Activated CD4-positive, alpha-beta T cell treated with anti-CD3 and anti-CD28 coated beads, Interleukin-2, amount 10 ng/mL, durations not matched to agents 24 days and 14 days (primary cell): ENCODE data around the gene SPACA4. TPM values are rescaled to one million over a fixed set of nuclear protein-coding genes. Genes with fewer than 3 reads are reported as not detected.

Experiments used
- DNase-seq: peaks from one replicate; pipeline ENCODE4 v3.0.0; 2022
- H3K27ac Mint-ChIP-seq: one replicate; pipeline ENCODE4 v1.8.0; 2022; ENCODE audit warnings: mild to moderate bottlenecking, mixed read lengths
- H3K27me3 Mint-ChIP-seq: one replicate; pipeline ENCODE4 v1.8.0; 2022; ENCODE audit warnings: mixed read lengths
- H3K36me3 Mint-ChIP-seq: one replicate; pipeline ENCODE4 v1.8.0; 2022; ENCODE audit warnings: low read depth, mild to moderate bottlenecking, mixed read lengths
- H3K4me1 Mint-ChIP-seq: one replicate; pipeline ENCODE4 v1.8.0; 2021; ENCODE audit warnings: mixed read lengths
- H3K4me3 Mint-ChIP-seq: one replicate; pipeline ENCODE4 v1.8.0; 2022; ENCODE audit warnings: mild to moderate bottlenecking, moderate library complexity, mixed read lengths
- H3K9me3 Mint-ChIP-seq: one replicate; pipeline ENCODE4 v1.8.0; 2021; ENCODE audit warnings: mixed read lengths
- intact Hi-C: fragments of 100-400 bp; cut with micrococcal nuclease; formaldehyde crosslinking; loops from one replicate; pipeline ENCODE4 v1.15.1; 2023
- total RNA-seq: library from RNA; stranded (reverse); gene quantifications from 2 replicates; pipeline ENCODE4 v1.2.3, GENCODE V29; 2022

SPACA4 gene
- total RNA-seq, 1 donor from 2014 or later: not detected

- no peak for DNase-seq
- Mint-ChIP-seq H3K36me3 (peaks cover 2% of the 10 kb centered on the region), H3K4me1 (peaks cover 4% of the 10 kb centered on the region), H3K27me3 (no peaks in the 10 kb centered on the region), H3K9me3 (no peaks in the 10 kb centered on the region), H3K4me3 (no peak overlapping the region), H3K27ac (no peak overlapping the region)
- intact Hi-C loops: no loop called here
Observed at GRCh38 chr19:48607359-48607755, 815 bp downstream of the SPACA4 start.

- peak overlapping the region; percentile 43 for H3K27ac Mint-ChIP-seq
Observed at GRCh38 chr19:48608798-48609263, 2.3 kb downstream of the SPACA4 start.

GRCh38 chr19:48609571-48610108, 3.1 kb downstream of the SPACA4 start:
- Mint-ChIP-seq H3K4me1 (peaks cover 4% of the 10 kb centered on the region), H3K4me3 (no peak overlapping the region), H3K27ac (no peak overlapping the region), H3K9me3 (no peaks in the 10 kb centered on the region), H3K27me3 (no peaks in the 10 kb centered on the region), H3K36me3 (peaks cover 11% of the 10 kb centered on the region)
- no peak for DNase-seq
- intact Hi-C loops: no loop called here

More at GRCh38 chr19:48608798-48609263, 2.3 kb downstream of the SPACA4 start:
- Mint-ChIP-seq H3K4me3 (no peak overlapping the region), H3K36me3 (peaks cover 5% of the 10 kb centered on the region), H3K9me3 (no peaks in the 10 kb centered on the region), H3K4me1 (peaks cover 4% of the 10 kb centered on the region), H3K27me3 (no peaks in the 10 kb centered on the region)
- intact Hi-C loops: no loop called here
- peak; percentile 85 for DNase-seq

GRCh38 chr19:48611872-48612271, 5.3 kb downstream of the SPACA4 start:
- H3K4me1 Mint-ChIP-seq: peaks cover 11% of the 10 kb centered on the region
- H3K9me3 Mint-ChIP-seq: no peaks in the 10 kb centered on the region
- no peak overlapping the region for H3K27ac Mint-ChIP-seq
- intact Hi-C loops: no loop called here
- DNase-seq: no peak
- no peaks in the 10 kb centered on the region for H3K27me3 Mint-ChIP-seq
- no peak overlapping the region for H3K4me3 Mint-ChIP-seq
- peaks cover 29% of the 10 kb centered on the region for H3K36me3 Mint-ChIP-seq

- Mint-ChIP-seq H3K27me3 (no peaks in the 10 kb centered on the region), H3K36me3 (peaks cover 43% of the 10 kb centered on the region), H3K27ac (peak overlapping the region; percentile 34), H3K4me3 (no peak overlapping the region), H3K4me1 (peaks cover 15% of the 10 kb centered on the region), H3K9me3 (no peaks in the 10 kb centered on the region)
- intact Hi-C loops: no loop called here
- DNase-seq: no peak
Observed at GRCh38 chr19:48613024-48613851, 6.7 kb downstream of the SPACA4 start.

- Mint-ChIP-seq H3K4me1 (peaks cover 13% of the 10 kb centered on the region), H3K27me3 (no peaks in the 10 kb centered on the region), H3K4me3 (no peak overlapping the region), H3K36me3 (peaks cover 50% of the 10 kb centered on the region), H3K27ac (peak overlapping the region; percentile 34), H3K9me3 (no peaks in the 10 kb centered on the region)
- intact Hi-C loops: no loop called here
- DNase-seq: no peak
Observed at GRCh38 chr19:48613852-48614435, 7.4 kb downstream of the SPACA4 start.

- intact Hi-C loops: no loop called here
- H3K36me3 Mint-ChIP-seq: peaks cover 54% of the 10 kb centered on the region
- peaks cover 15% of the 10 kb centered on the region for H3K4me1 Mint-ChIP-seq
- no peak for DNase-seq
- no peaks in the 10 kb centered on the region for H3K27me3 Mint-ChIP-seq
- H3K4me3 Mint-ChIP-seq: peak within 1 kb of the TSS; percentile 30
- H3K9me3 Mint-ChIP-seq: no peaks in the 10 kb centered on the region
- no peak within 1 kb of the TSS for H3K27ac Mint-ChIP-seq
Observed at GRCh38 chr19:48614436-48615230, 8.1 kb downstream of the SPACA4 start, which contains the start of gene FAM83E. Gene FAM83E (minus strand): TSS chr19:48615076. CDS start chr19:48613372, 1,704 bp downstream.

- Mint-ChIP-seq H3K27me3 (no peaks in the 10 kb centered on the region), H3K4me1 (peaks cover 21% of the 10 kb centered on the region), H3K9me3 (no peaks in the 10 kb centered on the region), H3K36me3 (peaks cover 58% of the 10 kb centered on the region), H3K27ac (no peak overlapping the region), H3K4me3 (peak overlapping the region; percentile 30)
- no peak for DNase-seq
- intact Hi-C loops: no loop called here
Observed at GRCh38 chr19:48615231-48616040, 8.9 kb downstream of the SPACA4 start.

GRCh38 chr19:48616041-48616436, 9.5 kb downstream of the SPACA4 start:
- intact Hi-C loops: no loop called here

GRCh38 chr19:48616491-48617056, 10.0 kb downstream of the SPACA4 start:
- Mint-ChIP-seq H3K4me1 (peaks cover 24% of the 10 kb centered on the region), H3K27ac (peak overlapping the region; percentile 98), H3K4me3 (peak overlapping the region; percentile 91), H3K27me3 (no peaks in the 10 kb centered on the region), H3K36me3 (peaks cover 61% of the 10 kb centered on the region), H3K9me3 (no peaks in the 10 kb centered on the region)
- DNase-seq: no peak
- intact Hi-C loops: no loop called here

More at GRCh38 chr19:48616041-48616436, 9.5 kb downstream of the SPACA4 start:
- no peaks in the 10 kb centered on the region for H3K27me3 Mint-ChIP-seq
- H3K4me3 Mint-ChIP-seq: peak overlapping the region; percentile 91
- DNase-seq: no peak
- peak overlapping the region; percentile 98 for H3K27ac Mint-ChIP-seq
- peaks cover 21% of the 10 kb centered on the region for H3K4me1 Mint-ChIP-seq
- H3K9me3 Mint-ChIP-seq: no peaks in the 10 kb centered on the region
- H3K36me3 Mint-ChIP-seq: peaks cover 58% of the 10 kb centered on the region

- Mint-ChIP-seq H3K27ac (peak overlapping the region; percentile 98), H3K36me3 (peaks cover 63% of the 10 kb centered on the region), H3K27me3 (no peaks in the 10 kb centered on the region), H3K4me1 (peaks cover 28% of the 10 kb centered on the region), H3K4me3 (peak overlapping the region; percentile 91), H3K9me3 (no peaks in the 10 kb centered on the region)
- DNase-seq: no peak
- intact Hi-C loops: no loop called here
Observed at GRCh38 chr19:48617146-48617937, 10.8 kb downstream of the SPACA4 start.

GRCh38 chr19:48618278-48618915, 11.9 kb downstream of the SPACA4 start:
- intact Hi-C loops: no loop called here
- H3K4me1 Mint-ChIP-seq: peaks cover 31% of the 10 kb centered on the region
- no peaks in the 10 kb centered on the region for H3K9me3 Mint-ChIP-seq
- peaks cover 68% of the 10 kb centered on the region for H3K36me3 Mint-ChIP-seq
- peak overlapping the region; percentile 91 for H3K4me3 Mint-ChIP-seq
- H3K27ac Mint-ChIP-seq: peak overlapping the region; percentile 98
- peak; percentile 64 for DNase-seq
- no peaks in the 10 kb centered on the region for H3K27me3 Mint-ChIP-seq
